Heart right ventricle (tissue), 16 donors: ENCODE results near the gene KCTD19. TPM values are rescaled to one million over a fixed set of nuclear protein-coding genes. Genes with fewer than 3 reads are reported as not detected.
A peak's percentile ranks its signal among the peaks of the same experiment; 100 is the strongest.

Experiments used
- ATAC-seq, 8 donors: fragments of 200-7000 bp; cut with Tn5 transposase; one replicate each; pipeline ENCODE4 v1.9.1; 2020; ENCODE audit warnings: mild to moderate bottlenecking in 8 of 8, moderate library complexity in 8 of 8, moderate number of reproducible peaks in 1 of 8
- DNase-seq, 2 donors: peaks; one replicate each; pipeline ENCODE4 v3.0.0-alpha.2; 2020
- H3K27ac ChIP-seq, 10 donors: fragments of 200-600 bp; sonication (generic) in 2 of 10; one replicate each; pipeline versions ENCODE4 v1.5.0 to v1.8.0; 2020 to 2022; ENCODE audit warnings: mild to moderate bottlenecking in 3 of 10
- H3K27me3 ChIP-seq, 7 donors: fragments of 200-600 bp; one replicate each; pipeline ENCODE4 v1.8.0; 2021 to 2022; ENCODE audit warnings: mild to moderate bottlenecking in 2 of 7
- H3K36me3 ChIP-seq, 9 donors: fragments of 200-600 bp; sonication (generic) in 1 of 9; one replicate each; pipeline versions ENCODE4 v1.5.0 to v1.8.0; 2020 to 2022; ENCODE audit warnings: mild to moderate bottlenecking in 2 of 9
- H3K4me1 ChIP-seq, 9 donors: fragments of 200-600 bp; sonication (generic) in 1 of 9; one replicate each; pipeline versions ENCODE4 v1.5.0 to v1.8.0; 2020 to 2022; ENCODE audit warnings: mild to moderate bottlenecking in 4 of 9
- H3K4me3 ChIP-seq, 10 donors: fragments of 200-600 bp; sonication (generic) in 2 of 10; one replicate each; pipeline versions ENCODE4 v1.5.0 to v1.8.0; 2020 to 2022; ENCODE audit warnings: mild to moderate bottlenecking in 7 of 10, moderate library complexity in 2 of 10
- H3K9me3 ChIP-seq, 11 donors: fragments of 200-600 bp in 10 of 11; sonication (generic) in 2 of 11; one replicate each; pipeline versions ENCODE4 v1.5.0 to v1.8.0; 2013 to 2022; ENCODE audit warnings: mild to moderate bottlenecking in 2 of 11, control low read depth in 1 of 11, moderate library complexity in 1 of 11
- CTCF ChIP-seq, 9 donors: fragments of 200-600 bp; sonication (generic) in 2 of 9; IDR thresholded peaks; one replicate each; pipeline versions ENCODE4 v1.5.0 to v1.8.0; 2021 to 2022; ENCODE audit warnings: antibody characterized with exemption in 9 of 9, mild to moderate bottlenecking in 5 of 9, moderate library complexity in 1 of 9
- WGBS, 2 donors: extraction: QIAGEN DNeasy Blood & Tissue Kit; methylation state at CpG; one replicate each; pipeline ENCODE4 v1.1.7; 2013; ENCODE audit warnings: inconsistent platforms in 1 of 2; 5-methylcytosine and 5-hydroxymethylcytosine counted together
- intact Hi-C, 10 donors: fragments of 100-400 bp; cut with DNase I; formaldehyde crosslinking; loops; one replicate each; pipeline versions ENCODE4 v1.11.1 to v1.14.2; 2022
- polyA plus RNA-seq, 2 donors: library from polyadenylated mRNA; stranded (reverse); fragments of 200-250 nt; gene quantifications; one replicate each; pipeline ENCODE4 v1.2.3, GENCODE V29; 2013
- total RNA-seq, 10 donors: library from RNA; stranded (reverse); fragmentation: NEBNext Ultra II Directional in 3 of 10; extraction: Animal tissue kit (Norgen Biotek cat#: 25700) in 3 of 10; gene quantifications; one replicate each; pipeline versions ENCODE4 v1.2.1 to v1.2.4, GENCODE V29; 2021 to 2023
- donor health status: Arrhythmogenic right ventricular cardiomyopathy.
- donor health status: ischemic (EF 13 %, LVEDD 7.1; RV severe dilation, severe dysfunction).
- donor health status: healthy with polysubstance abuse.
- donor health status: DM: no; HTN: yes; CAD: no.
- donor health status: DM: no; HTN: no; CAD: no.
- donor health status: ischemic (EF 25% LVEDD 6.9; RV normal size, moderate dysfunction).
- donor health status: ischemic (EF 25% LVEDD 5.7; RV mildly dilated, moderate dysfunction).
- donor health status: healthy.
- donor health status: DM: yes; HTN: yes; CAD: no.
- donor health status: Ischemic cardiomyopathy.
- donor health status: ischemic (EF 35%, LVEDD 5.7; RV mildly dilated, moderate dysfunction).
- donor health status: nonischemic (EF 11% LVEDD 7.7; RV severe dilation, severe dysfunction).
- donor health status: DM: yes; HTN: yes; CAD: no.
- donor health status: PGD.
- donor health status: ischemic (EF 29% LVEDD 5.4; RV normal size, mild dysfunction).
- donor health status: nonischemic (EF 23%, LVEDD 6.1; RV moderate dilation, normal function).

The KCTD19 gene
- total and polyA plus RNA-seq, 12 donors = 0.01 to 0.22 TPM; not detected in 10

DNA sequence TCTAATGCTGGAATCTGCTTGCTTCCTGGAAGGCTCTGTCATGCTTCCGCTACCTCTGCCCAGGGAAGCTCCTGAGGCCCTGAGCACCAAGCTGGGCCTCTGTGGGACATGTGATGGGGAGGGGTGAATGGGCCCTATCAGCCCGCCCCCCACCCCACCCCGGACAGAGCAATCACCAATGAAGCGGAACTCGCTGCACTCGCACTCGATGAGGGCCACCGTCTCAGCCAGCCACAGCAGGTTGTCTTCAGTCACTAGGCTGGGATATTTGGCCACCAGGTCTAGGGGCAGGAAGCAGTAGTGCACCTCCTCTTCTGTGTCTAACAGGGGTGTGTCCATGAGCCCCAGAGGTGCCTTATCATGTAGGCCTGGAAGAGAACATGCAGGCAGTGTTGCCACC lies 23.6 kb downstream of the KCTD19 start:
- WGBS, 2 donors = 82 to 89% methylated on average over 8 of the region's 8 CpGs
- ATAC-seq (no peak), DNase-seq (no peak)
- peaks cover 0 to 16% (median 11%) of the 10 kb centered on the region in 9 donors for H3K4me1 ChIP-seq
- intact Hi-C loops = no loop called here
- H3K27ac ChIP-seq = no peak overlapping the region
- H3K4me3 ChIP-seq = no peak overlapping the region
- H3K9me3 ChIP-seq = no peaks in the 10 kb centered on the region
- no peaks in the 10 kb centered on the region for H3K36me3 ChIP-seq
- H3K27me3 ChIP-seq = peaks cover 0 to 5% (median 0%) of the 10 kb centered on the region in 7 donors
- TF ChIP-seq CTCF (IDR thresholded peaks at IDR 0.05) = no peak

DNA sequence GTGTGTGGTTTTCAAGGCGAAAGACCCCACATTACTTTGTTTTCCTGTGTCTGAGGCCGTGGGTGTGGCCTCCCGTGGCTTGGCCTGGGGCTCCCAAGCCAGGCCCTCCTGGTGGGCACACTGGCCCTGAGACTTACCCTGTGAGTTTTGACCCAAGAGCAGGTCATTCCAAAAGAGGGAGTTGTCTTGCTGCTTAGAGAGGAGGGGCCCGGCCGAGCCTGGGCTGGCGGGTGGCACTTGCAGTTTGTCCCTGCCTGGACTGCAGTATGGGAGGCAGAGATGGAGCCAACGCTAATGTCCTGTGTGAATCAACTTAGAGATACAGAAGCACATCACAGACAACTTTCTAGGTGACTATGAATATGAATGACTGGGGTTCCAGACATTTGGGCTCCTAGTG lies 24.5 kb downstream of the KCTD19 start:
- ATAC-seq (peak in 2 of 8 donors; percentile 28 to 33), DNase-seq (no peak)
- Histone ChIP-seq H3K9me3 (no peaks in the 10 kb centered on the region), H3K27ac (peak overlapping the region in 1 of 10 donors; percentile 7), H3K36me3 (no peaks in the 10 kb centered on the region), H3K4me1 (peaks cover 0 to 16% (median 11%) of the 10 kb centered on the region in 9 donors), H3K27me3 (peaks cover 0 to 5% (median 0%) of the 10 kb centered on the region in 7 donors), H3K4me3 (no peak overlapping the region)
- intact Hi-C loops = no loop called here
- 74 to 90% methylated on average over 7 of the region's 7 CpGs for WGBS, 2 donors
- no peak for TF ChIP-seq CTCF (IDR thresholded peaks at IDR 0.05)

DNA sequence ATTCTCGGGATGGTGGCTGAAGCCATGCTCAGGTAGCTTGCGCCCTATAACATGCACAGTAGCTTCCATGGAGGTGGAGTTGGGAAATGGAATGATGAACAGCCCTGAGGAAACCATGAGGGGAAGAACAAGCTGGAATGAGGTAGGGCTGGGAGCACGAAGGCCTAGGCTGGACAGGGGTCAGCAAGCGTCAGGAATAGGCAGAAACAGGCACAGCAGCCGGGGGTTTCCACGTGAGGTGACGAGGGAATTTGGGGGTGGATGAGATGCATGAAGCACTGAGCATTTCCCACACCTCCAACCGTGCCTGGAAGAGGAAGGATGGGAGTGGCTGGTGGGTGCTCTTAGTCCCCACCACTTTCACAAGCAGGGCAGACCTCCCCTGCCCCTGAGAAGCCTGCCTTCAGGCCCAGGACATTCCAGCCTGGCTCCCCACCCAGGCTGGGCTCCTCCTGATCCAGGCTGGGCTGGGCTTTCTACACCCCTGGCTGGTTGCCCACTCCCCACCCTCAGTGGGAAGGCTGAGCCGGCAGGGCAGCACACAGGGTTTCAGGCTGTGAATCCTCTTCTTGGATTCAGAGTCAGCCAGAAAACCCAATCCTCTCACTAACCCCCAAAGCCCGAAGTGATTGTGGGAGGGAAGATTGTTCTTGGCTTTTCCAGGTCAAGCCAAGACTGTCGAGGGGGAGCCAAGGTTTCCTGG lies 25.3 kb downstream of the KCTD19 start:
- TF ChIP-seq CTCF (IDR thresholded peaks at IDR 0.05) = no peak
- DNase-seq = peak; percentile 38 to 53
- ATAC-seq = peak in 7 of 8 donors; percentile 67 to 85 (median 74)
- intact Hi-C loops = no loop called here
- Histone ChIP-seq H3K36me3 (no peaks in the 10 kb centered on the region), H3K4me3 (no peak overlapping the region), H3K9me3 (no peaks in the 10 kb centered on the region), H3K27me3 (no peaks in the 10 kb centered on the region), H3K27ac (peak overlapping the region in 1 of 10 donors; percentile 7), H3K4me1 (peaks cover 0 to 16% (median 11%) of the 10 kb centered on the region in 9 donors)
- WGBS, 2 donors = 65 to 71% methylated on average over 11 of the region's 11 CpGs

GRCh38 chr16:67299269-67299668 lies 27.3 kb downstream of the KCTD19 start:
- Histone ChIP-seq H3K4me1 (peaks cover 0 to 16% (median 11%) of the 10 kb centered on the region in 9 donors), H3K27ac (no peak overlapping the region), H3K9me3 (no peaks in the 10 kb centered on the region), H3K27me3 (no peaks in the 10 kb centered on the region), H3K36me3 (no peaks in the 10 kb centered on the region), H3K4me3 (no peak overlapping the region)
- no peak for TF ChIP-seq CTCF (IDR thresholded peaks at IDR 0.05)
- ATAC-seq = no peak
- intact Hi-C loops = no loop called here
- WGBS, 2 donors = 95% methylated on average over 15 of the region's 15 CpGs
- DNase-seq = no peak
